HepG2 (cell line): ENCODE results near the gene CTIF. TPM values are rescaled to one million over a fixed set of nuclear protein-coding genes. Genes with fewer than 3 reads are reported as not detected.

Experiments used
- DMAP1 ChIP-seq: IDR thresholded peaks from 2 replicates; pipeline ENCODE4 v1.6.1; 2016
- HNF1A ChIP-seq, 2 experiments: sonication (generic) in 1 of 2; formaldehyde crosslinking in 1 of 2; IDR thresholded peaks; 2 replicates each; pipeline versions ENCODE4 v1.4.0 to v1.6.1; 2016 to 2020; ENCODE audit warnings: borderline replicate concordance in 1 of 2, low read depth in 1 of 2, mild to moderate bottlenecking in 1 of 2, missing genetic modification reagents in 1 of 2
- KLF15 ChIP-seq: sonication (generic); formaldehyde crosslinking; IDR thresholded peaks from 2 replicates; pipeline ENCODE4 v1.8.1; 2023; ENCODE audit warnings: borderline replicate concordance, mild to moderate bottlenecking, inconsistent platforms, missing genetic modification reagents, mixed read lengths
- PLRG1 ChIP-seq: fragments of 450-650 bp; conservative IDR thresholded peaks from 2 replicates; pipeline ENCODE4 v1.6.1; 2016
- SMAD9 ChIP-seq: sonication (generic); formaldehyde crosslinking; IDR thresholded peaks from 2 replicates; pipeline ENCODE4 v1.5.1; 2020; ENCODE audit warnings: mild to moderate bottlenecking, missing genetic modification reagents
- ZNF33A ChIP-seq: sonication (generic); formaldehyde crosslinking; IDR thresholded peaks from 2 replicates; pipeline ENCODE4 v1.5.1; 2020; ENCODE audit warnings: missing genetic modification reagents, mild to moderate bottlenecking, moderate library complexity, borderline replicate concordance
- ZNF530 ChIP-seq: sonication (generic); formaldehyde crosslinking; IDR thresholded peaks from 2 replicates; pipeline ENCODE4 v1.5.0; 2020; ENCODE audit warnings: low read depth, mild to moderate bottlenecking, missing genetic modification reagents
- ZNF646 ChIP-seq: sonication (generic); formaldehyde crosslinking; IDR thresholded peaks from 2 replicates; pipeline ENCODE4 v1.9.0; 2021; ENCODE audit warnings: mild to moderate bottlenecking, missing genetic modification reagents
- ZXDC ChIP-seq: sonication (generic); formaldehyde crosslinking; IDR thresholded peaks from 2 replicates; pipeline ENCODE4 v1.5.0; 2020; ENCODE audit warnings: mild to moderate bottlenecking, missing genetic modification reagents
- polyA plus RNA-seq, 8 experiments: library from polyadenylated mRNA; depleted of rRNA in 3 of 8; stranded (reverse) in 7 of 8; unstranded in 1 of 8; fragments of >200 nt; fragmentation: Illumina TruSeq in 4 of 8; extraction: Trizol in 4 of 8; gene quantifications; 2 replicates each; pipeline versions ENCODE4 v1.2.1 to v1.2.3, GENCODE V29; 2011 to 2016; ENCODE audit warnings: low read depth in 4 of 8, missing spikeins in 1 of 8, mixed read lengths in 1 of 8; ENCODE audit not compliant: insufficient read depth in 1 of 8
- total RNA-seq, 5 experiments: library from RNA; depleted of rRNA; stranded (reverse); fragments of >200 nt; fragmentation: Illumina TruSeq; extraction: Trizol; gene quantifications; 2 replicates each; pipeline ENCODE4 v1.2.3, GENCODE V29; 2016; ENCODE audit warnings: low read depth in 1 of 5

Gene CTIF
- total and polyA plus RNA-seq, 2 of the 13 experiments (the other 11 are each of a cell fraction or from before 2014, with no cell fraction given): 18.2 to 28.0 TPM

GRCh38 chr18:48781163-48781987 lies 242.5 kb downstream of the CTIF start (continued):
- TF ChIP-seq HNF1A (IDR thresholded peaks at IDR 0.05; ENCODE audit: low read depth) (no peak; the same call in none of the 2 replicates), HNF1A (CRISPR knock-in tag; IDR thresholded peaks at IDR 0.05; ENCODE audit: borderline replicate concordance) (peak; percentile 55; the same call in 1 of the 2 replicates), DMAP1 (peak; percentile 72), ZXDC (CRISPR knock-in tag) (no peak), PLRG1 (no peak), ZNF530 (CRISPR knock-in tag) (no peak), ZNF33A (CRISPR knock-in tag) (no peak), KLF15 (no peak), SMAD9 (CRISPR knock-in tag) (no peak), ZNF646 (CRISPR knock-in tag) (no peak)
